Measurements from ENCODE around the gene HSBP1L1. TPM values are rescaled to one million over a fixed set of nuclear protein-coding genes. Genes with fewer than 3 reads are reported as not detected.

HSBP1L1 gene
- total RNA-seq, 1 experiment from 2014 or later: 1.1 TPM

DNA sequence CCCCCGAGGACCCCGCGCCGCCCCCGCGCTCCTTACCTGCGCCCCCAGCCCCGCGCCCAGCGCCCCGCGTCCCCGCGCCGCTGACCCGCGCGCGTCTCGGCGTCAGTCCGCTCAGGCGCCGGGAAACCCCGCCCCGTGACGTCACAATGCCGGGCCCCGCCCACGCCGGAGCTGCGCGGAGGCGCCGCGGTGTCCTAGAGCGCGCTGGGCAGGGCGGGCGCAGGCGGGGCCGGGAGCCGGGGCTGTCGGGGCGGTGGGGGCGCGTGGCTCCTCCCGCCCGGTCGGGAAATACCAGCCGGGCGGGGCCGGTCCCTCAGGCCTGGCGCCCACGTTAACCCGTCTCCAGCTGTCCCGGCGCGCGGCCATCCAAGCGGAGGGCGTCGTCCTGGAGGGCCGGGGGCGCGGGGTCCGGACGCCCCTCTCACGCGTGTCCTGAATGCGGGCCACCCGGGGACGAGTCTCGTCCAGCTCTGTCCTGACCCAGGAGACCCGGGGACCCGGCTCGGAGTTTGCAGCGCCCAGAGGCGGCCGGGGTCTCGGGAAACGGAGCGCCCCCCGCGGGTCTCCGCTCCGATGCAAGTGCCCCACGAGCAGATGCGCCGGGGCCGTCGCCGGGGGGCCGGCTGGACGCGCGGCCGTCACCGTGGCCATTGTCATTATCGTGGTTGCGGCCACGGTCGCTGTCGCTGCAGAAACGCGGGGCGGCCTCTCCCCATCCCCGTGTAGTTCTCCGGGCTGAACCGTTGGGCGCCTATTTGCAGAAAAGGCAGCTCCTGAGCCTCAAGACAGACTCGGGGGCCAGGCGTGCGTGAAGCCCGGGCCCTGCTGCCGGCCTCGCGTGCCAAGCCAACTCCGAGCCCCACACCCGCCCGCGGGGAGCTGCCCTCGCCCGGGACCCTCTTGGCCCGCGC lies 12.6 kb upstream of the HSBP1L1 start, which contains the start of gene SLC66A2:
Gene SLC66A2 (minus strand): TSS at position 109 of the 911 bp plus-strand sequence. CDS start 727 bp downstream, outside the sequence.
- Histone ChIP-seq H3K36me3 (ENCODE audit: insufficient read depth, low read length, poor library complexity, severe bottlenecking) (peaks cover 6% of the 10 kb centered on the region), H3K27ac (ENCODE audit: low read depth, low read length, poor library complexity, severe bottlenecking) (peak within 1 kb of the TSS; percentile 80), H3K9me3 (ENCODE audit: low read depth, low read length, poor library complexity, severe bottlenecking) (no peaks in the 10 kb centered on the region), H3K4me1 (ENCODE audit: insufficient read depth, low read length, poor library complexity, severe bottlenecking) (peaks cover 10% of the 10 kb centered on the region), H3K27me3 (replicated peaks; ENCODE audit: insufficient read depth, low read depth, low read length, poor library complexity) (no peaks in the 10 kb centered on the region), H3K4me3 (ENCODE audit: low read depth, low read length, poor library complexity, severe bottlenecking) (peak within 1 kb of the TSS; percentile 93)
- no TSS peak for BruUV-seq (replicated peaks)
- intact Hi-C loops (cut with micrococcal nuclease; ENCODE audit: unreplicated experiment): loop anchor here (5.0 to 10.0 kb wide), 2 partner anchors 81 to 157 kb away; partner anchors contain the start of genes KCNG2 and RBFA
- ChIA-PET CTCF (interaction anchor here (0.6 kb wide), 1 partner anchor 160 kb away, joined by 3 read pairs; no protein-coding TSS in a partner anchor), POLR2A (ENCODE audit: low non-redundant PET) (no interaction called here)
- TF ChIP-seq CTCF (conservative IDR thresholded peaks at IDR 0.05; ENCODE audit: low read depth, low read length) (no peak), EZH2 (IDR thresholded peaks at IDR 0.05; ENCODE audit: borderline replicate concordance, low read depth, low read length, poor library complexity, severe bottlenecking) (no peak)
- peak; percentile 88 for DNase-seq (ENCODE audit: low spot score)

DNA sequence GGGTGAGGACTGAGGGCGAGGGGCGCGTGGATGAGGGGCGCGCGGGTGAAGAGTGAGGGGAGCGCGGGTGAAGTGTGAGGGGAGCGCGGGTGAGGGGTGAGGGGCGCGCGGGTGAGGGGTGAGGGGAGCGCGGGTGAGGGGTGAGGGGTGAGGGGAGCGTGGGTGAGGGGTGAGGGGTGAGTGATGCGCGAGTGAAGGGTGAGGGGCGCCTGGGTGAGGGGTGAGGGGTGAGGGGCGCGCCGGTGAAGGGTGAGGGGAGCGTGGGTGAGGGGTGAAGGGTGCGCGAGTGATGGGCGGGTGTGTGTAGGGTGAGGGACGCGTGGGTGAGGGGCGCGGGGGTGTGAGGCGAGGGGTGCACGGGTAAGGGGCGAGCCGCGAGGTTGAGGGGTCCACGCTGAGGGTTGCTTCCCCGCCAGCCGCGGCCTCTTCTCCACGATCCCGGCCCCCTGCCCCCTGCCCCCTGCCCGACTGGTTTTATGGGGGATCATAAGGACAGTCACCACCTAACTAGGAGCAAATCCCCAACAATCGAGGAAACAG lies 11.9 kb upstream of the HSBP1L1 start:
- Histone ChIP-seq H3K4me3 (ENCODE audit: low read depth, low read length, poor library complexity, severe bottlenecking) (peak overlapping the region; percentile 93), H3K4me1 (ENCODE audit: insufficient read depth, low read length, poor library complexity, severe bottlenecking) (peaks cover 10% of the 10 kb centered on the region), H3K36me3 (ENCODE audit: insufficient read depth, low read length, poor library complexity, severe bottlenecking) (peaks cover 6% of the 10 kb centered on the region), H3K9me3 (ENCODE audit: low read depth, low read length, poor library complexity, severe bottlenecking) (no peaks in the 10 kb centered on the region), H3K27me3 (replicated peaks; ENCODE audit: insufficient read depth, low read depth, low read length, poor library complexity) (no peaks in the 10 kb centered on the region), H3K27ac (ENCODE audit: low read depth, low read length, poor library complexity, severe bottlenecking) (peak overlapping the region; percentile 80)
- POLR2A ChIA-PET (ENCODE audit: low non-redundant PET): no interaction called here
- DNase-seq (ENCODE audit: low spot score): no peak
- no TSS peak for BruUV-seq (replicated peaks)
- CTCF ChIA-PET: no interaction called here
- intact Hi-C loops (cut with micrococcal nuclease; ENCODE audit: unreplicated experiment): loop anchor here (5.0 to 10.0 kb wide), 2 partner anchors 80 to 158 kb away; partner anchors contain the start of genes KCNG2 and RBFA
- TF ChIP-seq EZH2 (IDR thresholded peaks at IDR 0.05; ENCODE audit: borderline replicate concordance, low read depth, low read length, poor library complexity, severe bottlenecking) (no peak), CTCF (conservative IDR thresholded peaks at IDR 0.05; ENCODE audit: low read depth, low read length) (no peak)

GRCh38 chr18:79952996-79953559 lies 11.4 kb upstream of the HSBP1L1 start:
- POLR2A ChIA-PET (ENCODE audit: low non-redundant PET): no interaction called here
- TF ChIP-seq EZH2 (IDR thresholded peaks at IDR 0.05; ENCODE audit: borderline replicate concordance, low read depth, low read length, poor library complexity, severe bottlenecking) (no peak), CTCF (conservative IDR thresholded peaks at IDR 0.05; ENCODE audit: low read depth, low read length) (no peak)
- no peak overlapping the region for H3K27ac ChIP-seq (ENCODE audit: low read depth, low read length, poor library complexity, severe bottlenecking)
- peaks cover 10% of the 10 kb centered on the region for H3K4me1 ChIP-seq (ENCODE audit: insufficient read depth, low read length, poor library complexity, severe bottlenecking)
- peaks cover 6% of the 10 kb centered on the region for H3K36me3 ChIP-seq (ENCODE audit: insufficient read depth, low read length, poor library complexity, severe bottlenecking)
- intact Hi-C loops (cut with micrococcal nuclease; ENCODE audit: unreplicated experiment): loop anchor here (5.0 to 10.0 kb wide), 2 partner anchors 79 to 158 kb away; partner anchors contain the start of genes KCNG2 and RBFA
- CTCF ChIA-PET: no interaction called here
- H3K4me3 ChIP-seq (ENCODE audit: low read depth, low read length, poor library complexity, severe bottlenecking): no peak overlapping the region
- no TSS peak for BruUV-seq (replicated peaks)
- H3K27me3 ChIP-seq (replicated peaks; ENCODE audit: insufficient read depth, low read depth, low read length, poor library complexity): no peaks in the 10 kb centered on the region
- no peak for DNase-seq (ENCODE audit: low spot score)
- no peaks in the 10 kb centered on the region for H3K9me3 ChIP-seq (ENCODE audit: low read depth, low read length, poor library complexity, severe bottlenecking)

Data from A673 (cell line).